Esophagus squamous epithelium (tissue), 5 donors: ENCODE data around the gene FANCD2. TPM values are rescaled to one million over a fixed set of nuclear protein-coding genes. Genes with fewer than 3 reads are reported as not detected.
A peak's percentile ranks its signal among the peaks of the same experiment; 100 is the strongest.

Experiments used
- DNase-seq: peaks from one replicate; lab custom pipeline; 2025; lab: John Stamatoyannopoulos, UW
- H3K27ac ChIP-seq, 4 donors: fragments of 200-600 bp; sonication (generic); one replicate each; pipeline ENCODE4 v1.5.1; 2016 to 2019; ENCODE audit warnings: mild to moderate bottlenecking in 1 of 4
- H3K27me3 ChIP-seq, 4 donors: fragments of 200-600 bp; sonication (generic); 1 replicate in 3 of 4; 2 replicates in 1 of 4; pipeline versions ENCODE4 v1.5.1 to v1.6.0; 2017 to 2021; ENCODE audit warnings: antibody characterized with exemption in 1 of 4
- H3K36me3 ChIP-seq, 3 donors: fragments of 200-600 bp; sonication (generic); one replicate each; pipeline ENCODE4 v1.5.1; 2016 to 2019
- H3K4me1 ChIP-seq, 3 donors: fragments of 200-600 bp; sonication (generic); one replicate each; pipeline ENCODE4 v1.5.1; 2017 to 2019
- H3K4me3 ChIP-seq, 4 donors: fragments of 200-600 bp; sonication (generic); 1 replicate in 3 of 4; 2 replicates in 1 of 4; pipeline ENCODE4 v1.5.1; 2016 to 2019; ENCODE audit warnings: mild to moderate bottlenecking in 2 of 4, moderate library complexity in 1 of 4
- H3K9me3 ChIP-seq, 3 donors: fragments of 200-600 bp; sonication (generic); one replicate each; pipeline ENCODE4 v1.5.1; 2016 to 2019
- POLR2A ChIP-seq, 4 donors: fragments of 450-650 bp; IDR thresholded peaks; one replicate each; pipeline ENCODE4 v1.6.1; 2017; ENCODE audit warnings: antibody characterized with exemption in 4 of 4, mild to moderate bottlenecking in 4 of 4, moderate library complexity in 3 of 4
- WGBS, 2 donors: methylation state at CpG; one replicate each; pipeline ENCODE4 v1.1.5; 2018; 5-methylcytosine and 5-hydroxymethylcytosine counted together
- intact Hi-C: fragments of 100-400 bp; cut with DNase I; formaldehyde crosslinking; loops from one replicate; pipeline ENCODE4 v1.15.0; 2022
- total RNA-seq, 4 donors: library from RNA; depleted of rRNA; stranded (reverse); fragments of >200 nt; gene quantifications; one replicate each; pipeline ENCODE4 v1.1.0, GENCODE V29; 2016
- TF ChIP-seq, protein P1 (sequence below), 6 experiments: fragments of 450-650 bp in 4 of 6; fragments of 200-600 bp in 2 of 6; sonication (generic) in 2 of 6; IDR thresholded peaks; one replicate each; pipeline ENCODE4 v1.5.1; 2016 to 2019; ENCODE audit warnings: antibody characterized with exemption in 6 of 6, mild to moderate bottlenecking in 4 of 6, moderate library complexity in 4 of 6
- donor health status: DM: yes; HTN: yes; CAD: no.

The FANCD2 gene
- total RNA-seq, 4 donors from 2014 or later: 3.8 to 15.5 (median 11.1) TPM

GRCh38 chr3:10137178-10137577 lies 110.9 kb downstream of the FANCD2 start:
- WGBS, 2 donors: 70 to 79% methylated on average over 4 of the region's 4 CpGs
- intact Hi-C loops: no loop called here
- DNase-seq: no peak
- TF ChIP-seq POLR2A (IDR thresholded peaks at IDR 0.05): no peak
- TF ChIP-seq, protein P1, sequence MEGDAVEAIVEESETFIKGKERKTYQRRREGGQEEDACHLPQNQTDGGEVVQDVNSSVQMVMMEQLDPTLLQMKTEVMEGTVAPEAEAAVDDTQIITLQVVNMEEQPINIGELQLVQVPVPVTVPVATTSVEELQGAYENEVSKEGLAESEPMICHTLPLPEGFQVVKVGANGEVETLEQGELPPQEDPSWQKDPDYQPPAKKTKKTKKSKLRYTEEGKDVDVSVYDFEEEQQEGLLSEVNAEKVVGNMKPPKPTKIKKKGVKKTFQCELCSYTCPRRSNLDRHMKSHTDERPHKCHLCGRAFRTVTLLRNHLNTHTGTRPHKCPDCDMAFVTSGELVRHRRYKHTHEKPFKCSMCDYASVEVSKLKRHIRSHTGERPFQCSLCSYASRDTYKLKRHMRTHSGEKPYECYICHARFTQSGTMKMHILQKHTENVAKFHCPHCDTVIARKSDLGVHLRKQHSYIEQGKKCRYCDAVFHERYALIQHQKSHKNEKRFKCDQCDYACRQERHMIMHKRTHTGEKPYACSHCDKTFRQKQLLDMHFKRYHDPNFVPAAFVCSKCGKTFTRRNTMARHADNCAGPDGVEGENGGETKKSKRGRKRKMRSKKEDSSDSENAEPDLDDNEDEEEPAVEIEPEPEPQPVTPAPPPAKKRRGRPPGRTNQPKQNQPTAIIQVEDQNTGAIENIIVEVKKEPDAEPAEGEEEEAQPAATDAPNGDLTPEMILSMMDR (IDR thresholded peaks at IDR 0.05): no peak
- Histone ChIP-seq H3K4me1 (peaks cover 0 to 6% (median 0%) of the 10 kb centered on the region in 3 donors), H3K27me3 (no peaks in the 10 kb centered on the region), H3K4me3 (no peak overlapping the region), H3K9me3 (no peaks in the 10 kb centered on the region), H3K27ac (no peak overlapping the region), H3K36me3 (no peaks in the 10 kb centered on the region)

DNA sequence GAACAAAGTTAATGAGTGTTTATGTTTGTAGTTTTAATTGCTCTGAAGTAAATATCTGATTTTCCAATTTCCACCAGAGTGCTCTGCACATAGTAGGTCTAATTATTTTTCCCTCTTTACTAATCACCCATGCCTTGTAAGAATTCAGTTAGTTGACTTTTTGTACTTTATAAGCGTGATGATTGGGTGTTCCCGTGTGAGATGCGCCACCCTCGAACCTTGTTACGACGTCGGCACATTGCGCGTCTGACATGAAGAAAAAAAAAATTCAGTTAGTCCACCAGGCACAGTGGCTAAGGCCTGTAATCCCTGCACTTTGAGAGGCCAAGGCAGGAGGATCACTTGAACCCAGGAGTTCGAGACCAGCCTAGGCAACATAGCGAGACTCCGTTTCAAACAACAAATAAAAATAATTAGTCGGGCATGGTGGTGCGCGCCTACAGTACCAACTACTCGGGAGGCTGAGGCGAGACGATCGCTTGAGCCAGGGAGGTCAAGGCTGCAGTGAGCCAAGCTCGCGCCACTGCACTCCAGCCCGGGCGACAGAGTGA lies 114.8 kb downstream of the FANCD2 start:
- no peaks in the 10 kb centered on the region for H3K9me3 ChIP-seq
- peaks cover 13 to 43% (median 27%) of the 10 kb centered on the region in 3 donors for H3K4me1 ChIP-seq
- H3K27ac ChIP-seq: peak overlapping the region; percentile 89 to 96 (median 94)
- WGBS, 2 donors: 76 to 84% methylated on average over 23 of the region's 23 CpGs
- DNase-seq: no peak
- peak overlapping the region in 2 of 4 donors; percentile 81 to 84 for H3K4me3 ChIP-seq
- no peaks in the 10 kb centered on the region for H3K27me3 ChIP-seq
- H3K36me3 ChIP-seq: peaks cover 0 to 10% (median 0%) of the 10 kb centered on the region in 3 donors
- intact Hi-C loops: no loop called here
- TF ChIP-seq POLR2A (IDR thresholded peaks at IDR 0.05): no peak
- TF ChIP-seq, protein P1 (IDR thresholded peaks at IDR 0.05): no peak

GRCh38 chr3:10142707-10143560 lies 116.7 kb downstream of the FANCD2 start:
- Histone ChIP-seq H3K4me3 (peak overlapping the region; percentile 49 to 84 (median 78)), H3K4me1 (peaks cover 13 to 47% (median 27%) of the 10 kb centered on the region in 3 donors), H3K27me3 (no peaks in the 10 kb centered on the region), H3K36me3 (peaks cover 0 to 29% (median 0%) of the 10 kb centered on the region in 3 donors), H3K9me3 (no peaks in the 10 kb centered on the region), H3K27ac (peak overlapping the region; percentile 17 to 96 (median 91))
- no peak for TF ChIP-seq POLR2A (IDR thresholded peaks at IDR 0.05)
- TF ChIP-seq, protein P1 (IDR thresholded peaks at IDR 0.05): no peak
- no peak for DNase-seq
- 46 to 53% methylated on average over 20 to 29 of the region's 29 CpGs for WGBS, 2 donors
- intact Hi-C loops: no loop called here

DNA sequence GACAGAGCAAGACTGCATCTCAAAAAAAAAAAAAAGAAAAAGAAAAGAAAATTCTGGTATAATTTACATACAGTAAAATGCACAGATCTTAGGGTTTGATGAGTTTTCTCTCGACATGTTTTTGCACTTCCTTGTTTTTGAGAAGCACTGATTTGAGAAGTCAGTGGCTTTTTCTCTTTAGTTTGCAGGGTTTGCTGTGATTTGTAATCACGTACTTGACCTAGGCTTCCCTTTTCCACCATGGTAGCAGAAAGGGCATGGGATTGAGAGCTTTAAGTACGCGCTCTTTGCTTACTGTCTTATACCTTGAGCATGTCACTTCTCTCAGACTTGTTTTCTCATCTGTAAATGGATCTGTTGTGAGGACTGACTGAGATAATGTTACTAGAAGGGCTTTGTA lies 119.4 kb downstream of the FANCD2 start:
- H3K27me3 ChIP-seq: no peaks in the 10 kb centered on the region
- H3K27ac ChIP-seq: no peak overlapping the region
- intact Hi-C loops: no loop called here
- peaks cover 13 to 47% (median 27%) of the 10 kb centered on the region in 3 donors for H3K4me1 ChIP-seq
- no peak overlapping the region for H3K4me3 ChIP-seq
- peaks cover 5 to 56% (median 20%) of the 10 kb centered on the region in 3 donors for H3K36me3 ChIP-seq
- no peak for DNase-seq
- 74 to 79% methylated on average over 4 of the region's 4 CpGs for WGBS, 2 donors
- TF ChIP-seq, protein P1 (IDR thresholded peaks at IDR 0.05): no peak
- no peak for TF ChIP-seq POLR2A (IDR thresholded peaks at IDR 0.05)
- no peaks in the 10 kb centered on the region for H3K9me3 ChIP-seq

DNA sequence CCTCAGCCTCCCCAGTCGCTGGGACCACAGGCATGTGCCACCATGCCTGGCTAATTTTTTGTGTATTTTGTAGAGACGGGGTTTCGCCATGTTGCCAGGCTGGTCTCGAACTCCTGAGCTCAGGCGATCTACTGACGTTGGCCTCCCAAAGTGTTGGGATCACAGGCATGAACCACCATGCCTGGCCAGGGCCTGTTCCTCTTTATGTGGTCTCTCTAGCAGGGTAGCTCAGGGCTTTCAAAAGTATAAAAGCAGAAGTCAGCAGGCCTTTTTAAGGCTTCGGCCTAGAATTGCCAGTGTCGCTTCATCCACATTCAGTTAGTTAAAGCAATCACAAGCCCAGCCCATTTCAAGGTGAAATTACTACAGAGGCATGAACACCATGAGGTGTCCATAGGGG lies 123.0 kb downstream of the FANCD2 start:
- H3K27me3 ChIP-seq: no peaks in the 10 kb centered on the region
- H3K36me3 ChIP-seq: peaks cover 5 to 91% (median 20%) of the 10 kb centered on the region in 3 donors
- no peaks in the 10 kb centered on the region for H3K9me3 ChIP-seq
- no peak overlapping the region for H3K4me3 ChIP-seq
- 69 to 89% methylated on average over 3 to 4 of the region's 8 CpGs for WGBS, 2 donors
- no peak overlapping the region for H3K27ac ChIP-seq
- peaks cover 0 to 21% (median 10%) of the 10 kb centered on the region in 3 donors for H3K4me1 ChIP-seq
- TF ChIP-seq, protein P1 (IDR thresholded peaks at IDR 0.05): no peak
- TF ChIP-seq POLR2A (IDR thresholded peaks at IDR 0.05): no peak
- DNase-seq: no peak
- intact Hi-C loops: no loop called here
